Activated T-helper 17 cell treated with anti-CD3 and anti-CD28 coated beads, Interleukin-2, amount 50 U/mL, for 72 hours (primary cell): ENCODE measurements around the gene TNNI2. TPM values are rescaled to one million over a fixed set of nuclear protein-coding genes. Genes with fewer than 3 reads are reported as not detected.

Experiments
- ATAC-seq: fragments of 150-1000 bp; cut with Tn5 transposase; replicated peaks from 2 replicates; pipeline ENCODE4 v1.10.0; 2021; ENCODE audit warnings: mild to moderate bottlenecking, moderate library complexity
- H3K27ac Mint-ChIP-seq: one replicate; pipeline ENCODE4 v1.8.0; 2022; ENCODE audit warnings: mixed read lengths
- H3K27me3 Mint-ChIP-seq: one replicate; pipeline ENCODE4 v1.8.0; 2022; ENCODE audit warnings: mixed read lengths
- H3K36me3 Mint-ChIP-seq: one replicate; pipeline ENCODE4 v1.8.0; 2022; ENCODE audit warnings: low read depth, mild to moderate bottlenecking, mixed read lengths
- H3K4me1 Mint-ChIP-seq: one replicate; pipeline ENCODE4 v1.8.0; 2022; ENCODE audit warnings: mixed read lengths
- H3K4me3 Mint-ChIP-seq: one replicate; pipeline ENCODE4 v1.8.0; 2022; ENCODE audit warnings: mild to moderate bottlenecking, mixed read lengths
- H3K9me3 Mint-ChIP-seq: one replicate; pipeline ENCODE4 v1.8.0; 2022; ENCODE audit warnings: mixed read lengths
- total RNA-seq, 2 donors: library from RNA; stranded (reverse); gene quantifications; one replicate each; pipeline ENCODE4 v1.2.3, GENCODE V29; 2022

TNNI2 gene
- total RNA-seq, 2 donors from 2014 or later: not detected

DNA sequence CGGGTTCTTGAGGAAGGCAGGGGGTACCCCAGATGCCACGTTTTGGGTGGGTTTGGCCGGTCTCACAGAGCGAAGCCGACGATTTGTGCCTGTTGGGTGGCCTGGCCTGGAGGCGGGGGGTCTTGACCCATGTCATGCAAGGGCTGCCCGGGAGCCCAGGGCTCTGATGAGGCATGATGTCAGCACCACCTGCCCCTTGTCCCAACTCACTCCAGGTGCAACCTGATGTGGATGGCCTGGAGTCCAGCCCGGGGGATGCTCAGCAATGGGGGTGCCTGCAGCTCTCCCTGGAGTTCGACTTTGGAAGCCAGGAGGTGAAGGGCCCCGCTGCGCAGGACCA lies 3.1 kb upstream of the TNNI2 start:
- Mint-ChIP-seq H3K27me3 (peaks cover 3% of the 10 kb centered on the region), H3K27ac (no peak overlapping the region), H3K4me1 (no peaks in the 10 kb centered on the region), H3K4me3 (no peak overlapping the region), H3K9me3 (no peaks in the 10 kb centered on the region), H3K36me3 (no peaks in the 10 kb centered on the region)
- ATAC-seq: no peak

DNA sequence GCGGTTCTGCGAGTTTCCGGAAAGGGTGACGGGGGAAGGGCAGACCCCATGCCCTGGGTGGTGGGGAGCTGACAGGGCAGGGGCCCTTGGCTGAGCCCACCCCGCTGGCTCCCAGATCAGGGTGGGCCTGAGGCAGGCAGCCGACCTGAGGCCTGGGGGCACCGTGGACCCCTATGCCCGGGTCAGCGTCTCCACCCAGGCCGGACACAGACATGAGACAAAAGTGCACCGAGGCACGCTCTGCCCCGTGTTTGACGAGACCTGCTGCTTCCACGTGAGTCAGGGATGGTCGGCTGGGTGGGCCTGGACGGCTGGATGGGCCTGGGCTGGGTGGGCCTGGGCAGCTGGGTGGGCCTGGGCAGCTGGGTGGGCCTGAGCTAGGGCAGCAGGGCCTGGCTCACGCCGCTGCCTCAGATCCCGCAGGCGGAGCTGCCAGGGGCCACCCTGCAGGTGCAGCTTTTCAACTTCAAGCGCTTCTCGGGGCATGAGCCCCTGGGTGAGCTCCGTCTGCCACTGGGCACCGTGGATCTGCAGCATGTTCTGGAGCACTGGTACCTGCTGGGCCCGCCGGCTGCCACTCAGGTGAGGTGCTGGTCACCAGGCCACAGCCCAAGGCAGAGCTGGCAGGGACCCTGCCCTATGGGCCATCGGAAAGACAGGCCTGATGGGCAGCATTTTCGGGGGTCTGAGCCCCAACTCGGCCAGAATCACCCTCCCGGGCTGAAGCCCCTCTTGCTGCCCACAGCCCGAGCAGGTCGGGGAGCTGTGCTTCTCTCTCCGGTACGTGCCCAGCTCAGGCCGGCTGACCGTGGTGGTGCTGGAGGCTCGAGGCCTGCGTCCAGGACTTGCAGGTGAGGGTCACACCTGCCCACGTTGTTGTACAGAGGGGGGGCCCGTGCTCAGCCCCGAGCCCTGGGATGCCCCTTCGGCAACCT lies 2.5 kb upstream of the TNNI2 start:
- Mint-ChIP-seq H3K36me3 (no peaks in the 10 kb centered on the region), H3K27ac (no peak overlapping the region), H3K4me3 (no peak overlapping the region), H3K9me3 (no peaks in the 10 kb centered on the region), H3K27me3 (peaks cover 3% of the 10 kb centered on the region), H3K4me1 (no peaks in the 10 kb centered on the region)
- no peak for ATAC-seq

DNA sequence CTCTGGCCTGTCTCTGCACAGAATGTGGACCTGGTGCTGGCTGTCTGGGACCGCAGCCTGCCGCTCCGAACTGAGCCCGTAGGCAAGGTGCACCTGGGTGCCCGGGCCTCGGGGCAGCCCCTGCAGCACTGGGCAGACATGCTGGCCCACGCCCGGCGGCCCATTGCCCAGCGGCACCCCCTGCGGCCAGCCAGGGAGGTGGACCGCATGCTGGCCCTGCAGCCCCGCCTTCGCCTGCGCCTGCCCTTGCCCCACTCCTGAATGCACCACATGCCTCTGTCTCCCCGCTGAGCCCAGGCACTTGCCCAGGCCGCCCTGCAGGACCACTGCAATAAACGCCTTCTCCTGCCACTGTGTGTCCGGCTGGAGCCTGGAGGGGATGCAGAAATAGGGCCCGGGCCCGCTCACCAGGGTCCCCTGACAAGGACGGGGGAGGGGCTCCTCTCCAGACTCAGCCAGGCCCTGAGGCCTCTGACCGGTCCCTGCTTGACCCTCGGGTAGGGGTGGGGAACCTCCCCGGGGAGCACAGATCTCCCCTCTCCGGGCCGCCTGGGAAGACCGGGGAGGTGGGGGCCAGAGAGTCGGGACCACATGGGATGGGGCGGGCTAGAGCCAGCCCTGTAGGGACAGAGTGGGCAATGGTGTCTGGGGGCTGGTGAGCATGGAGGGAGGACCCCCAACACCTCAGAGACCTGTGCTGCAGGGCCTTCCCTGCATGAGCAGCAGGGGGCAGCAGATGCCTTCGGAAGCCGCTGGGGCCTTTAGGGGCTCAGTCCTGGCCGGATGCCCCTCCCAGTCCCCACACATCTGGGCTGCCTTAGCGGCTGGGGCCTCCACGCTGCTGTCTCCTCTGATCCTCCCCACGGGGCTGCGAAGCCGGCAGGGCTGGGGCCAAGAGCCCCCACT lies 1.4 kb upstream of the TNNI2 start:
- Mint-ChIP-seq H3K27me3 (peaks cover 3% of the 10 kb centered on the region), H3K27ac (no peak overlapping the region), H3K9me3 (no peaks in the 10 kb centered on the region), H3K4me1 (no peaks in the 10 kb centered on the region), H3K36me3 (no peaks in the 10 kb centered on the region), H3K4me3 (no peak overlapping the region)
- ATAC-seq: peak; percentile 78

DNA sequence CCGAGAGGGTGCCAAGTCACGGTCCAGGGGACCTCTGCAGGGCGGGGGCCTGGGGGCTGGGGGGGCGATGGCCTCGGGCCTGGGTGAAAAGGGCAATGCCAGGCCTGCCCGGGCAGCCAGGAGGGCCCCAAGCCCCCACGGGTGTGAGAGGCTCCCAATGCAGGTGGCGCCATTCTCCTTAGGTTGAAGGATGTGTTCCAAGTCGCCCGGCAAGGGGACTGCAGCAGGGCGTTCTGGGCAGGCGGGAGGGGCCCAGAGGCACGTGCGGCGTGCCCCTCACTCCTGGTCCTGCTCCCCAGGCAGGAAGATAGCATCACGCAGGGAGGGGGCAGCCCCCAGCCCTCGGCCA lies 730 bp upstream of the TNNI2 start:
- no peaks in the 10 kb centered on the region for H3K4me1 Mint-ChIP-seq
- peak; percentile 38 for ATAC-seq
- H3K9me3 Mint-ChIP-seq: no peaks in the 10 kb centered on the region
- H3K36me3 Mint-ChIP-seq: no peaks in the 10 kb centered on the region
- H3K4me3 Mint-ChIP-seq: no peak overlapping the region
- H3K27ac Mint-ChIP-seq: no peak overlapping the region
- H3K27me3 Mint-ChIP-seq: peaks cover 3% of the 10 kb centered on the region

DNA sequence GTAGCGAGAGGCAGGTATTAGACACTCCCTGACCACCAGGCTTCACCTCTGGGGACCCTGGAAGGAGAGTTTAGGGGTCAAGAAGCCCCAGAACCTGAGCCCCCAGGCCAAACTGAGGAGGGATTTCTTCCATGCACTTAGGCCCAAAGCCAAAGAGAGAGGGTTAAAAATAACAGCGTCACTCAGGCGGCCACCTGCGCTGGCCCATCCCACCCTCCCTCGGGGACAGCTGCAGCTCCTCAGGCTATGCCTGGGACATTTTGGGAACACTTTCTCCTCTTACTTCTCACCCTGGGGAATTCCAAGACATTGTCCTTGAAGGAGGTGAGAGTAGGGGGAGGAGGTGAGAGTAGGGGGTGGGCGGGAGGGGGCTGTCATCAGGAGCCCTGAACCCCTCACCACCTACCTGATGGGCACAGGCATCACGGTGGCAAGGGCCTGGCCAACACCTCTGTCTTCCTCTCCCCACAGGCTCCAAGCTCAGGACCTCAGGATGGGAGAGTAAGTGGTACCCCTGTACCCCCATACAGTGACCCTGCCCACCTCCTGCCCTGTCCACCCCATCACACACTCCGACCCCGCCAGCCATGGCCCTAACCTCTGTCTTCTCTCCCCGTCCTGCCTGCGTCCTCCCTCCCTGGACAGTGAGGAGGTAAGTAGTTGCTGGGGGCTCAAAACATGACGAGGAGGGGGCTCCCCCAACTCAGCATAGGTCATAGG lies 583 bp downstream of the TNNI2 start:
- Mint-ChIP-seq H3K4me3 (no peak overlapping the region), H3K9me3 (no peaks in the 10 kb centered on the region), H3K36me3 (no peaks in the 10 kb centered on the region), H3K27ac (no peak overlapping the region), H3K27me3 (no peaks in the 10 kb centered on the region), H3K4me1 (peaks cover 10% of the 10 kb centered on the region)
- ATAC-seq: no peak

DNA sequence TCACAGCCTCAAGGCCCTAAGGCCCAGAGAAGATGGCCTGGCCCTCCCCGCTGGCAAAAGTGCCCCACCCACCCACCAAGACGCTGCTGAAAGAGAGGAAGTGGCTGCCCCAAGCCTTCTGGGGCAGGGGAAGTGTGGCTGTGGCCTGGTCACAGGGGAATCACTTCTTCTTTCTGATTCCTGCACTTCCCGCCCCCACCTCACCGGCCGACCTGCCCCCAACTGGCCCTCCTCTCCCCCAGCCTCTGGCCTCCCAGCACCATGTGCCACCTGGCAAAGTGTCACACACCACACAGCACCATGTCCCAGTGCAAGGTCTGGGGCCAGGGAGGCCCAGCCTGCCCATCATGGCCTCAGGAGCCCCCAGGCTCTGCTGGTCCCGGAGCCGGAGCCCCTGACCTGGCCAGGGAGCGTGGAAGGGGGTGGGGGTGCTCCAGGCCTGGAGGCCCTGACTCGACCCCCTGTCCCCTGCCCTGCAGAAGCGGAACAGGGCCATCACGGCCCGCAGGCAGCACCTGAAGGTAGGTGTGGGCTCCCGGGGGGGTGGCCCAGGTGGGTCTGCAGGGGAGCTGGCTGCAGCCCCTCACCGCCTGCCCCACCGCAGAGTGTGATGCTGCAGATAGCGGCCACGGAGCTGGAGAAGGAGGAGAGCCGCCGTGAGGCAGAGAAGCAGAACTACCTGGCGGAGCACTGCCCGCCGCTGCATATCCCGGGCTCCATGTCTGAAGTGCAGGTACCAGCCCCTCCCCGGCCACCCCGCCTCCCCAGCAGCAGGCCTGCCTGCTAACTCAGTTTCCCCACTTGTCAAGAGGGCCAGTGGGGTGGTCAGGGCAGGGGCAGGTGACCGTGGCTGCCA lies 1.4 kb downstream of the TNNI2 start:
- H3K9me3 Mint-ChIP-seq: no peaks in the 10 kb centered on the region
- no peaks in the 10 kb centered on the region for H3K27me3 Mint-ChIP-seq
- H3K27ac Mint-ChIP-seq: no peak overlapping the region
- no peak for ATAC-seq
- H3K36me3 Mint-ChIP-seq: no peaks in the 10 kb centered on the region
- H3K4me3 Mint-ChIP-seq: no peak overlapping the region
- peaks cover 18% of the 10 kb centered on the region for H3K4me1 Mint-ChIP-seq

DNA sequence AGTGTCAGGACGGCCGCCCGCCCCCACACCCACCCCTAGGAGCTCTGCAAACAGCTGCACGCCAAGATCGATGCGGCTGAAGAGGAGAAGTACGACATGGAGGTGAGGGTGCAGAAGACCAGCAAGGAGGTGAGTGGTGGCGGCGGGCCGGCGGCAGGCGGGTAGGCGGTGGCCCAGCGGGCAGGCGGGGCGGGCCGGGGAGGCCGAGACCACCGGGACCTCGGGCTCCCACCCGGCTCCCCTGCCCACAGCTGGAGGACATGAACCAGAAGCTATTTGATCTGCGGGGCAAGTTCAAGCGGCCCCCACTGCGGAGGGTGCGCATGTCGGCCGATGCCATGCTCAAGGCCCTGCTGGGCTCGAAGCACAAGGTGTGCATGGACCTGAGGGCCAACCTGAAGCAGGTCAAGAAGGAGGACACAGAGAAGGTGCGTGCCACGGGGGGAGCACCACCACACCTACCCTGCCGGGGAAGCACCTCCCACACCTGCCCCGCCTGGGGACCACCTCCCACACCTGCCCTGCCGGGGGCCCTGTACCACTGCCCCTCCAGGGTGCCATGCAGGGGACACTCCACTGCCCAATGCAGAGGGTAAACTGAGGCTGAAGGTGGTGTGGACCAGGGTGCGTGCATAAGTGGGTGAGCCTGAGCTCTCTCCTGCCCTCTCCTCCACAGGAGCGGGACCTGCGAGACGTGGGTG lies 2.1 kb downstream of the TNNI2 start:
- Mint-ChIP-seq H3K27ac (no peak overlapping the region), H3K4me1 (peaks cover 22% of the 10 kb centered on the region), H3K36me3 (no peaks in the 10 kb centered on the region), H3K4me3 (no peak overlapping the region), H3K9me3 (no peaks in the 10 kb centered on the region), H3K27me3 (no peaks in the 10 kb centered on the region)
- ATAC-seq: no peak

DNA sequence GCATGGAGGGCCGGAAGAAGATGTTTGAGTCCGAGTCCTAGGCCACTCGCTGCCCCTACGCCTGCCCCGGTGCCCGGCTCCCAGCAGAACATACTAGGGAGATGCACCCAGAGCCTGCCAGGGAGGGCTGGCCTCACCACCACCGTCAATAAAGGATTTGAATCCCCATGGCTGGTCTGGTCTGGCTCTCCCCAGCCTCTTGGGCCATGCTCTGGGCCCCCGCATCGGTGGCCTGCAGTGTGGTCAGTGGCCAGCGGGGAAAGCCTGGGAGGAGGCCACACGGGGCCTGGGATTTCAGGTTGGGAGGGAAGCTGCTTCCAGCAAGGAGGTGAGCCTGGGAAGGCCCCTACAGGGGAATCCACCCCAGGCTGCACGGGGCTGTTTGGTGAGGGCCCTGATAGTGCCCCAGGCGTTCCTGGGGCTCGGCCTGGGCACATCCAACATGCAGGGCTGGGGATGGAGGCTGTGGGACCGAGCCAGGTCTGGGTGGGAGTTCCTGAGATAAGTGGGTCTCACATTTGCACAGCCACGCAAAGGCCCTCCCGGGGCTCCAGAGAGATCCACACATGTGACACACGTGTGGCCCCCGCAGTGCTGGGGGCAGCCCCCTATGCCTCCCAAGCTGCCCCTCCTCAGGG lies 2.8 kb downstream of the TNNI2 start:
- Mint-ChIP-seq H3K4me3 (no peak overlapping the region), H3K27ac (no peak overlapping the region), H3K4me1 (peaks cover 22% of the 10 kb centered on the region), H3K36me3 (no peaks in the 10 kb centered on the region), H3K9me3 (no peaks in the 10 kb centered on the region), H3K27me3 (no peaks in the 10 kb centered on the region)
- no peak for ATAC-seq

DNA sequence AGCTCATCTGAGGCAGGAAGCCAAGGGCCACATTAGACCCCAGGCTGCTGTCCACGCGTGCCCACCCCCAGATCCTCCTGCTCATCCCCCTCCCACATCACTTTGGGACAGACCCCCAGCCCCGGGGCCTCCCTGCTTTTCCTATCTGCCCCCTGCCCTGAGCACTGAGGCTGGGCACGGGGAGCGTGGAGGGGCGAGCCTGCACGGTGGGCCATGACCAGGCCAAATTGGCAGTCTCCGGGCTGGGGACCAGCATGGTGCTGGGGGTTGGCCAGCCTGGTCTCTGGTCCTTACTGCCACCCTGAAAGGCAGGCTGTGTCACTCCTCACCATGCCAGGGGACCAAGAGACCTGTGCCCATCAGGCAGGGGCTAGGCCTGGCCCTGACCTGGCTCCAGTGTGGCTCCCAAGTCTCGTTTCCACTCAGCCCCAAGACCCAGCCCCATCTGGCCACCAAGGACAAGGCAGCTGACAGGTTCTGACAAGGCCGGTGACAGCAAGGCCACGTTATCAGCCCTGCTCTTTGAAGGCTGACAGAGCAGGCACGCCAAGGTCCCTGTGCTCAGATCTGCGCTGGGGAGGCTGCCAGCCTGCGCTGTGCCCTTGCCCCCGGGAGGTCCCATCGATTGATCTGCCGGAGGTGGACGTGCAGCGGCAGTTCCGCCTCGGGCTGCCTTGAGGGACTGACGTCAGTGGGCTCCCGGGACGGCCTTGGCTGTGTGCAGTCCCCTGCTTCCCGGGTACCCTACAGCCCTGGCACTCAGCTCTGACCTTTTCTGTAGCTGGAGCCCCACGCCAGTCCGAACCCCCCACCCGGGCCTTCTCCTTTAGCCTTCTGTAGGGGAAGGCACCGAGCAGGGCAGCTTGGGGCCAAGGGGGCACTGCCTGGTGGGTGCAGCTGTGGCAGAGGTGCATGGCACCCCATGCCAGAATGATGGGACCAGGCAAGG lies 3.6 kb downstream of the TNNI2 start:
- Mint-ChIP-seq H3K4me3 (peak overlapping the region; percentile 79), H3K27ac (no peak overlapping the region), H3K4me1 (peaks cover 22% of the 10 kb centered on the region), H3K9me3 (no peaks in the 10 kb centered on the region), H3K27me3 (no peaks in the 10 kb centered on the region), H3K36me3 (no peaks in the 10 kb centered on the region)
- no peak for ATAC-seq

DNA sequence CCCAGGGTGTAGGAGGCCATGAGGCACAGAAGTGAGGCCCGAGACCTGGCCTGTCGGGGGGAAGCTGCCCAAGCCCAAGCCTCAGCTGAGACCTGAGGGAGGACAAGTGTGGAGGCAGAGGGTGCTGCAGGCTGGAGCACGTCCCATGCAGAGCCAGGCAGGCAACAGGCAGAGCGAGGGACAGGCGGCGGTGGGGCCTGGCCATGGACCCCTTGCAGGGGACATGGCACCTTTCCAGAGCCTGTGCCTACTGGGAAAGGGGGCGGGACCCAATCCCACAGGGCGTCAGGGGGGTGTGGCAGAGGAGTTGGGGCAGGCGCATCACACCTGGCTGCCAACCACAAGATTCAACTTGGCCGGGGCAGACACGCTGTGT lies 4.3 kb downstream of the TNNI2 start:
- no peak for ATAC-seq
- H3K4me3 Mint-ChIP-seq: peak overlapping the region; percentile 79
- H3K27ac Mint-ChIP-seq: peak overlapping the region; percentile 95
- no peaks in the 10 kb centered on the region for H3K9me3 Mint-ChIP-seq
- no peaks in the 10 kb centered on the region for H3K36me3 Mint-ChIP-seq
- no peaks in the 10 kb centered on the region for H3K27me3 Mint-ChIP-seq
- peaks cover 22% of the 10 kb centered on the region for H3K4me1 Mint-ChIP-seq

DNA sequence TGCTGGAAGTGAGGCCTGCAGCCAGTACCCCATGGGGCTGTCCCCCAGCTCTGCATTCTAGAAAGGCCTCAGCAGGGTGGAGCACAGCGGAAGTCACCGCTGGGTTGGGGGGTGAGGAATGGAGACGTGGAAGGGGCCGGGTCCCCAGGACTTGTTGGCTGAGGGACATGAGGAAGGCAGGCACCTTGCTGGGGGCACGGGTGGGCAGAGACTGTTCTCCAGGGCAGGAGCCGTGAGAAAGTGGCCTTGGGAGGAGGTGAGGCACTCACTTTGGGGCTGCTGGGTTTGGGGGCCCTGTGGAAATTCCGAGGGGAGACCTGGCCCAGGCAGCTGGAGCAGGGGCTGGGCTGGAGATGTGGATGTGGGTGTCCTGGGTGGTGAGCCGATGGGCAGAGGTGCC lies 5.0 kb downstream of the TNNI2 start:
- ATAC-seq: no peak
- Mint-ChIP-seq H3K4me1 (peaks cover 22% of the 10 kb centered on the region), H3K36me3 (no peaks in the 10 kb centered on the region), H3K27me3 (no peaks in the 10 kb centered on the region), H3K27ac (peak overlapping the region; percentile 95), H3K4me3 (peak overlapping the region; percentile 79), H3K9me3 (no peaks in the 10 kb centered on the region)
